ENCODE data around the gene CREBBP.

DNA sequence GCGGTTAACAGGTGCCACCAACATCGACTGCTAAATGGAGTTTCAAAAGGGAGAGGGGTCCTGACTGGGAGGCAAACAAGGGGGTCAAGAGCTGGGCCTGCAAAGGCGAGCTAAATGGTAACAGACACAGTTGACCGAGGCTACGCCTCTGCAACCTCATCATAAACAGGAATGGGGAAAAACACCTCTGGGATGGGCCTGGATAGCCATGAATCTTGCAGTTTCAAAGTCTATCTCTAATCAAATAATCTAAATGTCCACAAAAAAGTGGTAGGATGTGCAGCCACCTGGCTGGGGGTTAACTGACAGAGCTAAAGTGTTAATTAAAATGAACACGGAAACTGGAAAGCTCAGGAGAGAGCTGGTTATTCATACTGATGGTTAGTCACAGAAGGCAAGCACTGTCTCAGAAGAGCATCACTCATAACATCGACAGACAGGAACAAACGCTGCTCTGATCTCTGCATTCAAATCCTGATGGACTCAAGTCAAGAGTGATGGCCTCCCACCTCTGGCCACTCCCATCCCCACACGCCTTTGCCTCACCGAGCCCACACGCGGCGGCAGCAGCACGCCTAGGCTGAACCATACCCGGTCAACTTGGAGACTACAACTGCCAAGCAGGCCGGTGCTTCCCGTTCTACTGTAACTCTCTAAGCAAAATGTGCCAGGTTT is 56.3 kb downstream of the CREBBP start:
- TF ChIP-seq EZH2 (IDR thresholded peaks at IDR 0.05; ENCODE audit: low read length, missing control alignments) = no peak
- TF ChIP-seq, protein P1, sequence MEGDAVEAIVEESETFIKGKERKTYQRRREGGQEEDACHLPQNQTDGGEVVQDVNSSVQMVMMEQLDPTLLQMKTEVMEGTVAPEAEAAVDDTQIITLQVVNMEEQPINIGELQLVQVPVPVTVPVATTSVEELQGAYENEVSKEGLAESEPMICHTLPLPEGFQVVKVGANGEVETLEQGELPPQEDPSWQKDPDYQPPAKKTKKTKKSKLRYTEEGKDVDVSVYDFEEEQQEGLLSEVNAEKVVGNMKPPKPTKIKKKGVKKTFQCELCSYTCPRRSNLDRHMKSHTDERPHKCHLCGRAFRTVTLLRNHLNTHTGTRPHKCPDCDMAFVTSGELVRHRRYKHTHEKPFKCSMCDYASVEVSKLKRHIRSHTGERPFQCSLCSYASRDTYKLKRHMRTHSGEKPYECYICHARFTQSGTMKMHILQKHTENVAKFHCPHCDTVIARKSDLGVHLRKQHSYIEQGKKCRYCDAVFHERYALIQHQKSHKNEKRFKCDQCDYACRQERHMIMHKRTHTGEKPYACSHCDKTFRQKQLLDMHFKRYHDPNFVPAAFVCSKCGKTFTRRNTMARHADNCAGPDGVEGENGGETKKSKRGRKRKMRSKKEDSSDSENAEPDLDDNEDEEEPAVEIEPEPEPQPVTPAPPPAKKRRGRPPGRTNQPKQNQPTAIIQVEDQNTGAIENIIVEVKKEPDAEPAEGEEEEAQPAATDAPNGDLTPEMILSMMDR (conservative IDR thresholded peaks at IDR 0.05 in 1 of 2, IDR thresholded peaks at IDR 0.05 in 1 of 2; ENCODE audit: low read depth in 1 of 2, low read length in 2 of 2) = no peak
